Left lung (tissue), 10 donors: Measurements from ENCODE around the gene BCAS1. TPM values are rescaled to one million over a fixed set of nuclear protein-coding genes. Genes with fewer than 3 reads are reported as not detected.

Experiments
- ATAC-seq: fragments of 200-7000 bp; cut with Tn5 transposase; one replicate; pipeline ENCODE4 v1.9.1; 2020; ENCODE audit warnings: moderate library complexity
- DNase-seq, 4 donors: peaks; one replicate each; pipeline ENCODE4 v3.0.0-alpha.2; 2013 to 2020
- H3K27ac ChIP-seq, 2 donors: fragments of 200-600 bp; sonication (generic) in 1 of 2; one replicate each; pipeline versions ENCODE4 v1.5.0 to v1.8.0; 2020 to 2021
- H3K27me3 ChIP-seq, 2 donors: fragments of 200-600 bp; sonication (generic) in 1 of 2; one replicate each; pipeline versions ENCODE4 v1.5.0 to v1.8.0; 2020 to 2021
- H3K36me3 ChIP-seq, 2 donors: fragments of 200-600 bp; sonication (generic) in 1 of 2; one replicate each; pipeline versions ENCODE4 v1.5.0 to v1.8.0; 2020 to 2021
- H3K4me1 ChIP-seq, 2 donors: fragments of 200-600 bp; one replicate each; pipeline ENCODE4 v1.8.0; 2021
- H3K4me3 ChIP-seq, 2 donors: fragments of 200-600 bp; sonication (generic) in 1 of 2; one replicate each; pipeline versions ENCODE4 v1.5.0 to v1.8.0; 2020 to 2021; ENCODE audit warnings: mild to moderate bottlenecking in 1 of 2
- H3K9me3 ChIP-seq, 2 donors: fragments of 200-600 bp; sonication (generic) in 1 of 2; one replicate each; pipeline versions ENCODE4 v1.5.0 to v1.8.0; 2020 to 2021
- CTCF ChIP-seq, 2 donors: fragments of 200-600 bp; sonication (generic) in 1 of 2; IDR thresholded peaks; one replicate each; pipeline versions ENCODE4 v1.5.0 to v1.8.0; 2021; ENCODE audit warnings: antibody characterized with exemption in 2 of 2
- intact Hi-C, 2 donors: fragments of 100-400 bp; cut with DNase I; formaldehyde crosslinking; loops; one replicate each; pipeline versions ENCODE4 v1.11.2 to v1.14.2; 2022
- polyA plus RNA-seq, 6 donors: library from polyadenylated mRNA; unstranded; fragments of 120-200 nt; gene quantifications; one replicate each; pipeline ENCODE4 v1.2.1, GENCODE V29; 2013; ENCODE audit not compliant: insufficient read length in 6 of 6
- total RNA-seq, 2 donors: library from RNA; stranded (reverse); fragmentation: NEBNext Ultra II Directional; extraction: Animal tissue kit (Norgen Biotek cat#: 25700); gene quantifications; one replicate each; pipeline ENCODE4 v1.2.1, GENCODE V29; 2021
- donor health status: DM: no; HTN: yes; CAD: no.
- donor health status: DM: no; HTN: no; CAD: no.

BCAS1 gene
- total and polyA plus RNA-seq, 8 donors: 0.44 to 1.6 (median 0.81) TPM

GRCh38 chr20:54061101-54061881 is 9.1 kb downstream of the BCAS1 start:
- DNase-seq: no peak
- H3K4me3 ChIP-seq: no peak overlapping the region
- no peaks in the 10 kb centered on the region for H3K36me3 ChIP-seq
- no peak for ATAC-seq
- H3K27me3 ChIP-seq: peaks cover 0 to 6% of the 10 kb centered on the region in 2 donors
- TF ChIP-seq CTCF (IDR thresholded peaks at IDR 0.05): no peak
- no peak overlapping the region for H3K27ac ChIP-seq
- intact Hi-C loops: no loop called here
- no peaks in the 10 kb centered on the region for H3K9me3 ChIP-seq
- peaks cover 0 to 4% of the 10 kb centered on the region in 2 donors for H3K4me1 ChIP-seq

- intact Hi-C loops: no loop called here
- no peak for TF ChIP-seq CTCF (IDR thresholded peaks at IDR 0.05)
- Histone ChIP-seq H3K27ac (no peak overlapping the region), H3K36me3 (no peaks in the 10 kb centered on the region), H3K27me3 (no peaks in the 10 kb centered on the region), H3K4me1 (peaks cover 0 to 4% of the 10 kb centered on the region in 2 donors), H3K9me3 (no peaks in the 10 kb centered on the region), H3K4me3 (no peak overlapping the region)
- DNase-seq: no peak
- ATAC-seq: no peak
Observed at GRCh38 chr20:54059691-54060364, 10.6 kb downstream of the BCAS1 start.

GRCh38 chr20:54058420-54059139 is 11.8 kb downstream of the BCAS1 start:
- ATAC-seq: no peak
- no peaks in the 10 kb centered on the region for H3K9me3 ChIP-seq
- H3K36me3 ChIP-seq: no peaks in the 10 kb centered on the region
- H3K4me3 ChIP-seq: no peak overlapping the region
- no peaks in the 10 kb centered on the region for H3K27me3 ChIP-seq
- TF ChIP-seq CTCF (IDR thresholded peaks at IDR 0.05): no peak
- no peak for DNase-seq
- H3K4me1 ChIP-seq: peaks cover 0 to 4% of the 10 kb centered on the region in 2 donors
- intact Hi-C loops: no loop called here
- no peak overlapping the region for H3K27ac ChIP-seq

- H3K4me1 ChIP-seq: no peaks in the 10 kb centered on the region
- DNase-seq (no peak), ATAC-seq (no peak)
- no peaks in the 10 kb centered on the region for H3K9me3 ChIP-seq
- H3K4me3 ChIP-seq: no peak overlapping the region
- H3K27ac ChIP-seq: no peak overlapping the region
- intact Hi-C loops: no loop called here
- no peaks in the 10 kb centered on the region for H3K36me3 ChIP-seq
- no peak for TF ChIP-seq CTCF (IDR thresholded peaks at IDR 0.05)
- no peaks in the 10 kb centered on the region for H3K27me3 ChIP-seq
Observed at GRCh38 chr20:54056762-54057639, 13.4 kb downstream of the BCAS1 start.
